Gastrocnemius medialis (tissue), 4 donors: ENCODE measurements around the gene PDSS2. TPM values are rescaled to one million over a fixed set of nuclear protein-coding genes. Genes with fewer than 3 reads are reported as not detected.

ENCODE experiments used
- ATAC-seq, 2 donors: fragments of 150-250 bp; one replicate each; pipeline ENCODE4 v1.9.1; 2016
- DNase-seq, 2 donors: peaks; one replicate each; pipeline ENCODE4 v3.0.0-alpha.2; 2019
- H3K27ac ChIP-seq, 4 donors: fragments of 200-600 bp; sonication (generic); 1 replicate in 1 of 4; 2 replicates in 3 of 4; pipeline ENCODE4 v1.5.1; 2016 to 2018; ENCODE audit warnings: mild to moderate bottlenecking in 2 of 4, moderate library complexity in 1 of 4
- H3K27me3 ChIP-seq, 3 donors: fragments of 200-600 bp; sonication (generic) in 2 of 3; 1 replicate in 1 of 3; 2 replicates in 2 of 3; pipeline versions ENCODE4 v1.5.1 to v1.6.0; 2016 to 2019; ENCODE audit warnings: mild to moderate bottlenecking in 1 of 3, moderate library complexity in 1 of 3
- H3K36me3 ChIP-seq, 2 donors: fragments of 200-600 bp; sonication (generic) in 1 of 2; one replicate each; pipeline ENCODE4 v1.5.1; 2017 to 2018
- H3K4me1 ChIP-seq, 2 donors: fragments of 200-600 bp; sonication (generic) in 1 of 2; one replicate each; pipeline ENCODE4 v1.5.1; 2016 to 2017; ENCODE audit warnings: mild to moderate bottlenecking in 2 of 2
- H3K4me3 ChIP-seq, 4 donors: fragments of 200-600 bp; sonication (generic) in 3 of 4; 1 replicate in 1 of 4; 2 replicates in 3 of 4; pipeline ENCODE4 v1.5.1; 2016 to 2019; ENCODE audit warnings: mild to moderate bottlenecking in 2 of 4
- H3K9me3 ChIP-seq, 3 donors: fragments of 200-600 bp; sonication (generic) in 2 of 3; 1 replicate in 1 of 3; 2 replicates in 2 of 3; pipeline ENCODE4 v1.5.1; 2016 to 2019
- CTCF ChIP-seq, 5 experiments: fragments of 450-650 bp in 3 of 5; fragments of 200-600 bp in 2 of 5; sonication (generic) in 2 of 5; IDR thresholded peaks in 4 of 5; conservative IDR thresholded peaks in 1 of 5; 1 replicate in 4 of 5; 2 replicates in 1 of 5; pipeline ENCODE4 v1.5.1; 2016 to 2019; ENCODE audit warnings: antibody characterized with exemption in 5 of 5, mild to moderate bottlenecking in 3 of 5, moderate library complexity in 3 of 5
- POLR2A ChIP-seq, 2 donors: fragments of 450-650 bp; IDR thresholded peaks; one replicate each; pipeline ENCODE4 v1.6.1; 2017; ENCODE audit warnings: antibody characterized with exemption in 2 of 2, mild to moderate bottlenecking in 2 of 2, moderate library complexity in 2 of 2
- in situ Hi-C, 4 donors: fragments of 200-750 bp; cut with MboI; loops; one replicate each; pipeline versions ENCODE4 v1.15.0 to v1.8.0; 2017; ENCODE audit warnings: low sequenced_read_pairs in 4 of 4
- intact Hi-C: fragments of 100-400 bp; cut with DNase I; formaldehyde crosslinking; loops from one replicate; pipeline ENCODE4 v1.15.1; 2023; ENCODE audit warnings: low total_unique reads
- total RNA-seq, 4 donors: library from RNA; depleted of rRNA; stranded (reverse); fragments of >200 nt; gene quantifications; one replicate each; pipeline versions ENCODE4 v1.1.0 to v1.2.3, GENCODE V29; 2016

The PDSS2 gene
- total RNA-seq, 4 donors from 2014 or later: 6.6 to 14.3 (median 10.0) TPM

DNA sequence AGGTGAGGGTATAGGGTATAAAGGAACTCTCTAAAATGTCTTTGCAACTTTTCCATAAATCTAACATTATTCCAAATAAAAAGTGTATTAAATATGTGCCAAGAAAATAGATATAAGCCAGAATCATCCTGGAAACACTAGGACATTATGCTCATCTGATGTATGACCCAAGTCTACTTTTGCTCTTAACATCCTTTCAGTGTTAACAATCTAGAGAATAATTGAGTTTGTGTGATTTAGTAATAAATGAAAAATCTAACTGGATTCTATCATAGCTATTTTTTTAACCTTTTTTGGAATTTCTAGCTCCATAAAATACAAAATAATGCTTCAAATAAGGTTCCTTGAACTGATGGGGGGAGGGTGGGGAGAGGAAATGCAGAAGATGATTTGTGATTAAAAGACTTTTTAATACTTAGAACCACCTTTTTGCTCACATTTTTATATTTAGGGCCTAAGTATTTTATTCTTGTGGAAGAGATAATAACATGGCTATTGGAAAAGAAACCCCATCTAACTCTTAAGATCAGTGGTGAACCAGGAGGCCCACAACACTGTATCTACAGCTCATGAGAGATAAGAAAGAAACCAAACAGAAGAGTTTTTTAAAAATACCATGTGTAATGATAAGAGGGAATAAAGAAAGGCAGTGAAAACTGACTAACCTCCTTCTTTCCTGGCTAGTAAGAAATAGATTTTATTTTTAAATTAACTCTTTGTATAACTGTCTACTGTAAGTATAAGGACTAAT, 68.5 kb downstream of the PDSS2 start:
- TF ChIP-seq CTCF (IDR thresholded peaks at IDR 0.05 in 4 of 5, conservative IDR thresholded peaks at IDR 0.05 in 1 of 5): no peak
- TF ChIP-seq POLR2A (IDR thresholded peaks at IDR 0.05): no peak
- no peak for DNase-seq
- Histone ChIP-seq H3K27ac (no peak overlapping the region), H3K27me3 (no peaks in the 10 kb centered on the region), H3K4me1 (no peaks in the 10 kb centered on the region), H3K36me3 (peaks cover 0 to 16% of the 10 kb centered on the region in 2 donors), H3K9me3 (no peaks in the 10 kb centered on the region), H3K4me3 (no peak overlapping the region)
- no peak for ATAC-seq
- intact Hi-C loops: no loop called here
- in situ Hi-C loops: no loop called here

DNA sequence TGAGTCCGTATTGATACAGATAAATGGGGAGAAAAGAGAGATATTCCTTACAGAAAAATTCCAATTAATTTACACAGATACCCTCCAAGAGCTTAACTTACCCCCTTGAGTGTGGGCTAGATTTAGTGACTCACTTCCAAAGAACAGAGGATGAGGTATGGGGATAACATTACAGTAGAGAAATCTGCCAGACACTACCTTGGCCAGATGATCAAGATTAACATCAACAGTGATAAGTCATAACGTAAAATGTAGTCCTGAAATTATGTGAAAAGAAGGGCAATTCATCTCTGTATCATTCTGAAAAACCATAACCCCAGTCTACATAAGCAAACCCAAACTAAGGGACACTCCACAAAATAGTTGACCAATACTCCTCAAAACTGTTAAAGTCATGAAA, 69.3 kb downstream of the PDSS2 start:
- TF ChIP-seq POLR2A (IDR thresholded peaks at IDR 0.05): no peak
- TF ChIP-seq CTCF (IDR thresholded peaks at IDR 0.05 in 4 of 5, conservative IDR thresholded peaks at IDR 0.05 in 1 of 5): no peak
- Histone ChIP-seq H3K9me3 (no peaks in the 10 kb centered on the region), H3K27me3 (no peaks in the 10 kb centered on the region), H3K4me3 (no peak overlapping the region), H3K36me3 (peaks cover 0 to 16% of the 10 kb centered on the region in 2 donors), H3K4me1 (no peaks in the 10 kb centered on the region), H3K27ac (no peak overlapping the region)
- no peak for DNase-seq
- ATAC-seq: no peak
- in situ Hi-C loops (no loop called here), intact Hi-C loops (no loop called here)

DNA sequence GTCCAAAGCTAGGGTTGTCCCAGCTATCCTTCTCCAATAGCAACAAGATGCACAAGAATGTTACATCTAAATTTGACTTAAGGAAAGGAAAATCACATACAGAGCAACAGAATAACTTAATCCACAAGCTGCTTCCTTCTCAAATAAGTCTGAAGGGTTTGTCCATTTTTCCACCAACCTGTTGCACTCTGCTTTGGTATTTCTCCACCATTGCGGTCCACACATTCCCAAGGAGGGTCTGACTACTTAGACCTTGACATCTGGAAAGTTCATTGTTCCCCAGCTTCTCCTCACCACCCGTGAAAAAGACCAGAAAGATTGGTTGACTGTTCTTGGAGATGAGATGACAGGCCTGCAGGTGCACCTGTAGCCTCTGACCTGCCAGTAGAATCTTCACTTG, 72.5 kb downstream of the PDSS2 start:
- intact Hi-C loops: no loop called here
- no peak for TF ChIP-seq CTCF (IDR thresholded peaks at IDR 0.05 in 4 of 5, conservative IDR thresholded peaks at IDR 0.05 in 1 of 5)
- TF ChIP-seq POLR2A (IDR thresholded peaks at IDR 0.05): no peak
- ATAC-seq: no peak

GRCh38 chr6:107386340-107386739, 73.0 kb downstream of the PDSS2 start:
- no peak overlapping the region for H3K27ac ChIP-seq
- in situ Hi-C loops: no loop called here
- TF ChIP-seq CTCF (IDR thresholded peaks at IDR 0.05 in 4 of 5, conservative IDR thresholded peaks at IDR 0.05 in 1 of 5): no peak
- TF ChIP-seq POLR2A (IDR thresholded peaks at IDR 0.05): no peak
- DNase-seq (no peak), ATAC-seq (no peak)
- no peaks in the 10 kb centered on the region for H3K36me3 ChIP-seq
- intact Hi-C loops: no loop called here
- no peak overlapping the region for H3K4me3 ChIP-seq
- no peaks in the 10 kb centered on the region for H3K9me3 ChIP-seq
- H3K4me1 ChIP-seq: peaks cover 0 to 4% of the 10 kb centered on the region in 2 donors
- no peaks in the 10 kb centered on the region for H3K27me3 ChIP-seq

More for the DNA sequence above, 72.5 kb downstream of the PDSS2 start:
- Histone ChIP-seq H3K36me3 (no peaks in the 10 kb centered on the region), H3K27ac (no peak overlapping the region), H3K4me1 (peaks cover 0 to 4% of the 10 kb centered on the region in 2 donors), H3K4me3 (no peak overlapping the region), H3K27me3 (no peaks in the 10 kb centered on the region), H3K9me3 (no peaks in the 10 kb centered on the region)
- in situ Hi-C loops: no loop called here
- DNase-seq: no peak
